Measurements from ENCODE around the gene GABPA.

DNA sequence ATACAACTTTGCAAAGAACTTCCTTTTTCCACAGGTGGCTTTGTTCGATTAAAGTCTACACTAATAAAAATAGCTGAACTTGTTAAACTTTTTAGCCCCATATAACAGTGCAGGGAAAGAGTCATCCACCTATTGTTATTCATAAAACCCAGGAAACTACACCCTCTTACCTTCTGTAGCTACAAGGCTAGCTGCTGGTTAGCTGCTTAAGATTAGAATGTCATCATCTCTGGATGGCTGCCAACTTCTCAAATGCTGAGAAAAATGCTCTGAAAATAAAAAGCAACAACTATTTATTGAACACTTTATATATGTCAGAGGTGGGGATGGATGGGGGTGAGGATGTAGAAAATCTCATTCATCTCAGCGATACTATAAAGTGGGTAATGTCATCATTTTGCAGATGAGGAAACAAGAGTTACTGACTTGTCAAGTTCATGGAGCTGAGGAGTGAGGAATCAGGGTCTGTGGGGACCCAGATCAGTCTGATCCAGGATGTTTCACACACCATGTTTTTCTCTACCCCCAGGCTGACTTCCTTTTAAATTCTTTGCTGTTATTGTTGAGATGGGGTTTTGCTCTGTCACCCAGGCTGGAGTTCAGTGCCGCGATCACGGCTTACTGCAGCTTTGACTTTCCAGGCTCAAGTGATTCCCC is 17.2 kb upstream of the GABPA start:
- TF ChIP-seq ESRRA (CRISPR knock-in tag; IDR thresholded peaks at IDR 0.05; ENCODE audit: borderline replicate concordance) (no peak), SMAD3 (CRISPR knock-in tag; IDR thresholded peaks at IDR 0.05; ENCODE audit: borderline replicate concordance) (no peak), MXD4 (CRISPR knock-in tag; IDR thresholded peaks at IDR 0.05; ENCODE audit: borderline replicate concordance) (no peak), E2F1 (CRISPR knock-in tag; IDR thresholded peaks at IDR 0.05) (no peak), PREB (CRISPR knock-in tag; IDR thresholded peaks at IDR 0.05; ENCODE audit: borderline replicate concordance) (no peak), ATF1 (CRISPR knock-in tag; IDR thresholded peaks at IDR 0.05) (no peak), JUN (CRISPR knock-in tag; IDR thresholded peaks at IDR 0.05) (no peak), CBFB (CRISPR knock-in tag; IDR thresholded peaks at IDR 0.05; ENCODE audit: low read depth) (no peak), ATF3 (CRISPR knock-in tag; conservative IDR thresholded peaks at IDR 0.05) (no peak), SP1 (CRISPR knock-in tag; conservative IDR thresholded peaks at IDR 0.05) (no peak)
- TF ChIP-seq, protein P1, sequence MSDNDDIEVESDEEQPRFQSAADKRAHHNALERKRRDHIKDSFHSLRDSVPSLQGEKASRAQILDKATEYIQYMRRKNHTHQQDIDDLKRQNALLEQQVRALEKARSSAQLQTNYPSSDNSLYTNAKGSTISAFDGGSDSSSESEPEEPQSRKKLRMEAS (CRISPR knock-in tag; IDR thresholded peaks at IDR 0.05), result no peak
- TF ChIP-seq, protein P2, sequence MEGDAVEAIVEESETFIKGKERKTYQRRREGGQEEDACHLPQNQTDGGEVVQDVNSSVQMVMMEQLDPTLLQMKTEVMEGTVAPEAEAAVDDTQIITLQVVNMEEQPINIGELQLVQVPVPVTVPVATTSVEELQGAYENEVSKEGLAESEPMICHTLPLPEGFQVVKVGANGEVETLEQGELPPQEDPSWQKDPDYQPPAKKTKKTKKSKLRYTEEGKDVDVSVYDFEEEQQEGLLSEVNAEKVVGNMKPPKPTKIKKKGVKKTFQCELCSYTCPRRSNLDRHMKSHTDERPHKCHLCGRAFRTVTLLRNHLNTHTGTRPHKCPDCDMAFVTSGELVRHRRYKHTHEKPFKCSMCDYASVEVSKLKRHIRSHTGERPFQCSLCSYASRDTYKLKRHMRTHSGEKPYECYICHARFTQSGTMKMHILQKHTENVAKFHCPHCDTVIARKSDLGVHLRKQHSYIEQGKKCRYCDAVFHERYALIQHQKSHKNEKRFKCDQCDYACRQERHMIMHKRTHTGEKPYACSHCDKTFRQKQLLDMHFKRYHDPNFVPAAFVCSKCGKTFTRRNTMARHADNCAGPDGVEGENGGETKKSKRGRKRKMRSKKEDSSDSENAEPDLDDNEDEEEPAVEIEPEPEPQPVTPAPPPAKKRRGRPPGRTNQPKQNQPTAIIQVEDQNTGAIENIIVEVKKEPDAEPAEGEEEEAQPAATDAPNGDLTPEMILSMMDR (IDR thresholded peaks at IDR 0.05), result no peak
